ENCODE measurements around the gene TMEM220.

The TMEM220 gene

GRCh38 chr17:10729334-10730193, at the start of gene TMEM220:
TMEM220 (minus strand) TSS chr17:10730023; CDS start chr17:10729851, 172 bp downstream.
- DNase-seq = no peak

- DNase-seq = no peak
Measured at GRCh38 chr17:10779609-10780008, 49.8 kb upstream of the TMEM220 start.

GRCh38 chr17:10777890-10778289, 48.1 kb upstream of the TMEM220 start:
- DNase-seq = no peak

GRCh38 chr17:10777131-10777807, 47.4 kb upstream of the TMEM220 start:
- no peak for DNase-seq

GRCh38 chr17:10776381-10776780, 46.6 kb upstream of the TMEM220 start:
- no peak for DNase-seq

GRCh38 chr17:10775740-10776356, 46.0 kb upstream of the TMEM220 start:
- DNase-seq = no peak

- DNase-seq = no peak
Measured at GRCh38 chr17:10775058-10775457, 45.2 kb upstream of the TMEM220 start.

GRCh38 chr17:10773391-10773790, 43.6 kb upstream of the TMEM220 start:
- DNase-seq = no peak

- DNase-seq = peak; percentile 22
Measured at GRCh38 chr17:10772425-10773380, 42.9 kb upstream of the TMEM220 start.

- no peak for DNase-seq
Measured at GRCh38 chr17:10771148-10771547, 41.3 kb upstream of the TMEM220 start.

GRCh38 chr17:10769840-10770239, 40.0 kb upstream of the TMEM220 start:
- DNase-seq = no peak

GRCh38 chr17:10768750-10769251, 39.0 kb upstream of the TMEM220 start:
- no peak for DNase-seq

GRCh38 chr17:10767232-10767631, 37.4 kb upstream of the TMEM220 start:
- DNase-seq = no peak

GRCh38 chr17:10762037-10762436, 32.2 kb upstream of the TMEM220 start:
- no peak for DNase-seq

- DNase-seq = no peak
Measured at GRCh38 chr17:10761281-10761680, 31.5 kb upstream of the TMEM220 start.

GRCh38 chr17:10758062-10758461, 28.2 kb upstream of the TMEM220 start:
- DNase-seq = no peak

- DNase-seq = no peak
Measured at GRCh38 chr17:10757647-10758046, 27.8 kb upstream of the TMEM220 start.

GRCh38 chr17:10757067-10757466, 27.2 kb upstream of the TMEM220 start:
- no peak for DNase-seq

- DNase-seq = no peak
Measured at GRCh38 chr17:10756619-10757018, 26.8 kb upstream of the TMEM220 start.

- DNase-seq = no peak
Measured at GRCh38 chr17:10756185-10756584, 26.4 kb upstream of the TMEM220 start.

- DNase-seq = no peak
Measured at GRCh38 chr17:10755592-10756127, 25.8 kb upstream of the TMEM220 start.

Data from NCI-H1694 (cell line).